Measurements from ENCODE around the gene MPND. TPM values are rescaled to one million over a fixed set of nuclear protein-coding genes. Genes with fewer than 3 reads are reported as not detected.

The MPND gene
- polyA plus RNA-seq, 1 experiment: 5.3 TPM

DNA sequence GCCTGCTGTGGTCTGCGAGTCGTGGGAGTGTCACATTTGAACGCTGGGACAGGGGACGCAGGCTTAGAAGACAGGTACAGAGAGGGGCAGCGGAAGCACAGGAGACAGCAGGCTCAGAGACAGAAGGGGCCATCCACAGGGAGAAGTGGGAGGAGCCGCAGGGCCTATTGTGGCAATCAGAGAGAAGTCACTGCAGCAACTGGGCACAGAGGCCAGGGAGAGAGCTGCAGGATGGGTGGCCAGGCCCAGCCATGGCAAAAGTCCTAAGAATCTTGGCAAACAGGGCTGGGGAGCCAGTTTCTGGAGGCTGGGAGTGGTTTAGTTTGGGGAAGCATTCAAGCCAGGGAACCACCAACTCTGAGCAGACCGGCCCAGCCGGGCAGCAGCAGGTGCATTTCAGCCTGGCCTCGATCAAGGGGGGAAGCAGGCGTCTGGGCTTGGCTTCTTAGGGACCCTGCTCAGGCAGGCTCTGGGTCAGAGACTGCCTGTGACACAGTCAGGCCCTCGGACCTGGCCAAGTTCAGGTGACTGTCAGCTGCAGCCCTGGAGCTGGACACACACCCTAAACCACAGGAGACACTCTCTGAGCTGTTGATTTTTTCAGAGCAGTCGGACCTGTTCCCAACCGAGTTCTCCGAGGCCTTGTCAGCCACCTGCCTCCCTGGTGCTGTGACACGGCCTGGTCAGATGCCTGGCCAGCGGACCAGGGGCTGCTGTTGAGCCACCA, 45.1 kb downstream of the MPND start:
- TF ChIP-seq CTCF (IDR thresholded peaks at IDR 0.05; ENCODE audit: insufficient read depth, low read depth, low read length): no peak
- ChIA-PET CTCF (interaction anchor here (2.9 kb wide), 1 partner anchor 13 kb away, joined by 16 read pairs; no protein-coding TSS in a partner anchor), POLR2A (no interaction called here)
- no peak overlapping the region for H3K4me3 ChIP-seq (ENCODE audit: low read depth, low read length)
- DNase-seq (ENCODE audit: low read depth): no peak
- H3K36me3 ChIP-seq (ENCODE audit: control insufficient read depth, insufficient read depth, low read length): peaks cover 8% of the 10 kb centered on the region
- no peaks in the 10 kb centered on the region for H3K27me3 ChIP-seq (ENCODE audit: control insufficient read depth, insufficient read depth, low read length)

GRCh38 chr19:4389064-4389375, 45.7 kb downstream of the MPND start:
- H3K4me3 ChIP-seq (ENCODE audit: low read depth, low read length): no peak overlapping the region
- POLR2A ChIA-PET: no interaction called here

GRCh38 chr19:4389511-4390016, 46.2 kb downstream of the MPND start:
- no peak overlapping the region for H3K4me3 ChIP-seq (ENCODE audit: low read depth, low read length)
- TF ChIP-seq CTCF (IDR thresholded peaks at IDR 0.05; ENCODE audit: insufficient read depth, low read depth, low read length): no peak
- ChIA-PET POLR2A (no interaction called here), CTCF (interaction anchor here (1.2 to 3.4 kb wide), 4 partner anchors 11 to 37 kb away, joined by 5 to 21 read pairs (median 10); partner anchors contain the start of gene SH3GL1)
- H3K36me3 ChIP-seq (ENCODE audit: control insufficient read depth, insufficient read depth, low read length): peaks cover 7% of the 10 kb centered on the region
- no peak for DNase-seq (ENCODE audit: low read depth)
- no peaks in the 10 kb centered on the region for H3K27me3 ChIP-seq (ENCODE audit: control insufficient read depth, insufficient read depth, low read length)

More at GRCh38 chr19:4389064-4389375, 45.7 kb downstream of the MPND start:
- no peak for TF ChIP-seq CTCF (IDR thresholded peaks at IDR 0.05; ENCODE audit: insufficient read depth, low read depth, low read length)
- CTCF ChIA-PET: interaction anchor here (2.9 kb wide), 1 partner anchor 13 kb away, joined by 16 read pairs; no protein-coding TSS in a partner anchor
- peaks cover 8% of the 10 kb centered on the region for H3K36me3 ChIP-seq (ENCODE audit: control insufficient read depth, insufficient read depth, low read length)
- H3K27me3 ChIP-seq (ENCODE audit: control insufficient read depth, insufficient read depth, low read length): no peaks in the 10 kb centered on the region
- DNase-seq (ENCODE audit: low read depth): no peak

DNA sequence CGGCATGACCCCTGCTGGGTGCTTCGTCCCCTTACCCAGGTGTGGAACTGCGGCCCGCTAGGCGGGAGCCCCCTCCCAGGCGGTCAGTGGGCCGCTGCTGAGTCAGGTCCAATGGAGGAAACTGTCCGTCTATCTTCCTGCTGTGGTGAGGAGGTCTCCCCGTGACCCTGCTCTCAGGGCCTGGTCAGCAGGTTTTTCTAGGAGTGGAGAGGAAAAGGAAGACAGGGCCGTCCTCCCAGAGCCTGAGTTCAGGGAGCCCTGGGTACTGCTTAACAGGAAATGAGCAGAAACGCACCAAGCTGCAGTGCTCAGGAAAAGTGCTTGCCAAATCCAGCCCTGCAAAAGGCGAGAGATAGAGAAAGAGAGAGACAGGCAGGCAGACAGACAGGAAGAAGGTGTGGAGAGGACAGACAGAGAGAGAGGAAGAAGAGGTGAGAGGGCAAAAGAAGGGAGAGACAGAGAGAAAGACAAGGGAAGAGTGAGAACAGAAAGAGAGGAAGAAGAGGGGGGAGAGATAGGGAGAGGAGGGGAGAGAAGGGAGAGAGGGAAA, 46.7 kb downstream of the MPND start:
- ChIA-PET POLR2A (no interaction called here), CTCF (interaction anchor here (0.7 to 3.4 kb wide), 6 partner anchors 10 to 123 kb away, joined by 3 to 21 read pairs (median 5); partner anchors contain the start of gene SH3GL1)
- no peak for TF ChIP-seq CTCF (IDR thresholded peaks at IDR 0.05; ENCODE audit: insufficient read depth, low read depth, low read length)
- H3K27me3 ChIP-seq (ENCODE audit: control insufficient read depth, insufficient read depth, low read length): no peaks in the 10 kb centered on the region
- DNase-seq (ENCODE audit: low read depth): no peak
- H3K36me3 ChIP-seq (ENCODE audit: control insufficient read depth, insufficient read depth, low read length): peaks cover 5% of the 10 kb centered on the region
- H3K4me3 ChIP-seq (ENCODE audit: low read depth, low read length): no peak overlapping the region

- no peak for TF ChIP-seq CTCF (IDR thresholded peaks at IDR 0.05; ENCODE audit: insufficient read depth, low read depth, low read length)
- ChIA-PET POLR2A (no interaction called here), CTCF (interaction anchor here (0.7 to 3.4 kb wide), 8 partner anchors 10 to 124 kb away, joined by 3 to 21 read pairs (median 5); partner anchors contain the start of gene SH3GL1)
- DNase-seq (ENCODE audit: low read depth): no peak
- Histone ChIP-seq H3K4me3 (ENCODE audit: low read depth, low read length) (peak overlapping the region; percentile 3; the same call in 1 of the 2 replicates), H3K27me3 (ENCODE audit: control insufficient read depth, insufficient read depth, low read length) (no peaks in the 10 kb centered on the region), H3K36me3 (ENCODE audit: control insufficient read depth, insufficient read depth, low read length) (peaks cover 5% of the 10 kb centered on the region)
Observed at GRCh38 chr19:4390567-4391305, 47.4 kb downstream of the MPND start.
